ACHN (cell line): Measurements from ENCODE around the gene DNAAF1.
A peak's percentile ranks its signal among the peaks of the same experiment; 100 is the strongest.

ENCODE experiments used
- DNase-seq: peaks from one replicate; pipeline ENCODE4 v3.0.0-alpha.2; 2015
- in situ Hi-C: cut with HindIII; loops from 2 replicates; pipeline ENCODE4 v1.10.0; 2017; ENCODE audit warnings: low sequenced_read_pairs, low pct_ligation_motif_present, low pct_unique_long_range_greater_than_20kb

Gene DNAAF1

GRCh38 chr16:84179612-84180320, 34.7 kb downstream of the DNAAF1 start:
- no peak for DNase-seq
- in situ Hi-C loops, result no loop called here

- DNase-seq, result no peak
- in situ Hi-C loops, result no loop called here
These were observed 35.5 kb downstream of the DNAAF1 start for GRCh38 chr16:84180519-84181140.

GRCh38 chr16:84181144-84181915, 36.2 kb downstream of the DNAAF1 start:
- no peak for DNase-seq
- in situ Hi-C loops, result no loop called here

GRCh38 chr16:84182104-84182503, 37.0 kb downstream of the DNAAF1 start:
- in situ Hi-C loops, result no loop called here
- DNase-seq, result no peak

- DNase-seq, result no peak
- in situ Hi-C loops, result no loop called here
These were observed 37.8 kb downstream of the DNAAF1 start for GRCh38 chr16:84182680-84183571.

GRCh38 chr16:84183572-84183875, 38.4 kb downstream of the DNAAF1 start:
- DNase-seq, result no peak
- in situ Hi-C loops, result no loop called here

- peak; percentile 30 for DNase-seq
- in situ Hi-C loops, result no loop called here
These were observed 38.9 kb downstream of the DNAAF1 start for GRCh38 chr16:84183911-84184591.

- in situ Hi-C loops, result no loop called here
- DNase-seq, result no peak
These were observed 39.7 kb downstream of the DNAAF1 start for GRCh38 chr16:84184775-84185174.

- DNase-seq, result peak; percentile 98
- in situ Hi-C loops, result no loop called here
These were observed 41.8 kb downstream of the DNAAF1 start, which contains the start of gene TAF1C for GRCh38 chr16:84186685-84187437. Gene TAF1C, minus strand, starts transcription at chr16:84187057. Its CDS starts 2,069 bp downstream, at chr16:84184988.

- no peak for DNase-seq
- in situ Hi-C loops, result no loop called here
These were observed 45.8 kb downstream of the DNAAF1 start, which contains the start of gene ADAD2 for GRCh38 chr16:84190731-84191388. Gene ADAD2, plus strand, starts transcription at chr16:84191157. Its CDS starts 74 bp downstream, at chr16:84191231.

GRCh38 chr16:84191466-84191865, 46.4 kb downstream of the DNAAF1 start:
- DNase-seq, result no peak
- in situ Hi-C loops, result no loop called here

- no peak for DNase-seq
- in situ Hi-C loops, result no loop called here
These were observed 48.4 kb downstream of the DNAAF1 start for GRCh38 chr16:84193480-84193879.

GRCh38 chr16:84194018-84194417, 48.9 kb downstream of the DNAAF1 start:
- DNase-seq, result no peak
- in situ Hi-C loops, result no loop called here

- in situ Hi-C loops, result no loop called here
- no peak for DNase-seq
These were observed 49.5 kb downstream of the DNAAF1 start for GRCh38 chr16:84194470-84195200.

GRCh38 chr16:84195201-84196093, 50.3 kb downstream of the DNAAF1 start:
- in situ Hi-C loops, result no loop called here
- DNase-seq, result no peak
